SH-SY5Y (cell line): ENCODE data around the gene CLEC18A.

Source experiments
- GATA2 ChIP-seq: IDR thresholded peaks from 2 replicates; pipeline ENCODE4 v1.6.1; 2011; ENCODE audit warnings: mild to moderate bottlenecking, low read depth, low read length
- GATA3 ChIP-seq: IDR thresholded peaks from 2 replicates; pipeline ENCODE4 v1.6.1; 2011; ENCODE audit warnings: low read depth, mild to moderate bottlenecking, low read length, moderate library complexity

GRCh38 chr16:69927056-69927757 lies 23.9 kb upstream of the CLEC18A start:
- no peak for TF ChIP-seq GATA3
- TF ChIP-seq GATA2, result no peak
